Fibroblast of the aortic adventitia (primary cell): Measurements from ENCODE around the gene FAM216B. TPM values are rescaled to one million over a fixed set of nuclear protein-coding genes. Genes with fewer than 3 reads are reported as not detected.
A peak's percentile ranks its signal among the peaks of the same experiment; 100 is the strongest.

Experiments used
- DNase-seq: peaks from one replicate; pipeline ENCODE4 v3.0.0-alpha.2; 2010; ENCODE audit warnings: low read depth
- H3K4me3 ChIP-seq: 2 replicates; pipeline ENCODE4 v1.5.1; 2011; ENCODE audit warnings: low read depth, mild to moderate bottlenecking, control low read depth, low read length, moderate library complexity
- total RNA-seq: library from RNA; depleted of rRNA; stranded (reverse); fragments of >200 nt; gene quantifications from 2 replicates; pipeline ENCODE4 v1.2.3, GENCODE V29; 2012; ENCODE audit warnings: low replicate concordance
- TF ChIP-seq, protein P1 (sequence below): IDR thresholded peaks from 2 replicates; pipeline ENCODE4 v1.5.1; 2011; ENCODE audit warnings: mild to moderate bottlenecking, low read length, control low read depth, inconsistent platforms; ENCODE audit not compliant: insufficient read depth

FAM216B gene
- total RNA-seq, 1 donor = not detected

DNA sequence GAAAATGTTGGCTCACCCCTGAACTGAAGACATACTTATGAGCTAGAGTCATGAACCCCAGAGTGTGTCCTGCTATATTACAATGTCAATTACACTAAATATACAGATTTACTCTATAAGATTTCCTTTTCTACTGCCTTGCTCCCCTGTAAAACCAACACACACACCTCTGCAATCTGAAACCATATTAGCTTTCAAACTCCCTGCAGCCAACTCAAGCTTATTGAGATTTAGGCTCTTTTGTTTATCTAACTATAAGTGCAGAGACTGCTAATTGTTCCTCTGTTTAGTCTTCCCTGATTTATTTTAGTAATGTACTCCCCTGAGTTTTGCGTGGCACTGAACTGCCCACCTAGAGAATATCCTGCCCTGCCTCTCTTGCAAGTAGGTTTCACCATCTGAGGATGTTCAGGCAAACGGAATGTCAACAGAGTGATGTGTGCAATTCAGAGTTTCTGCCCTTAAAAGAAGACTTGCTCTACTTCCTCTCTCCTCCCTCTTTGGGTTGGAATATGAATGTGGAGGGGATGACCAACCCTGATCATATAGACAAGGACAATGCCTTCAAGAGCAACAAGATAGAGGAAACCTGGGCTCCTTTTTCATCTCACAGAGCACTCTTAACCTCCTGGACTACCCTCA is 22.3 kb downstream of the FAM216B start:
- H3K4me3 ChIP-seq = no peak overlapping the region
- TF ChIP-seq, protein P1, sequence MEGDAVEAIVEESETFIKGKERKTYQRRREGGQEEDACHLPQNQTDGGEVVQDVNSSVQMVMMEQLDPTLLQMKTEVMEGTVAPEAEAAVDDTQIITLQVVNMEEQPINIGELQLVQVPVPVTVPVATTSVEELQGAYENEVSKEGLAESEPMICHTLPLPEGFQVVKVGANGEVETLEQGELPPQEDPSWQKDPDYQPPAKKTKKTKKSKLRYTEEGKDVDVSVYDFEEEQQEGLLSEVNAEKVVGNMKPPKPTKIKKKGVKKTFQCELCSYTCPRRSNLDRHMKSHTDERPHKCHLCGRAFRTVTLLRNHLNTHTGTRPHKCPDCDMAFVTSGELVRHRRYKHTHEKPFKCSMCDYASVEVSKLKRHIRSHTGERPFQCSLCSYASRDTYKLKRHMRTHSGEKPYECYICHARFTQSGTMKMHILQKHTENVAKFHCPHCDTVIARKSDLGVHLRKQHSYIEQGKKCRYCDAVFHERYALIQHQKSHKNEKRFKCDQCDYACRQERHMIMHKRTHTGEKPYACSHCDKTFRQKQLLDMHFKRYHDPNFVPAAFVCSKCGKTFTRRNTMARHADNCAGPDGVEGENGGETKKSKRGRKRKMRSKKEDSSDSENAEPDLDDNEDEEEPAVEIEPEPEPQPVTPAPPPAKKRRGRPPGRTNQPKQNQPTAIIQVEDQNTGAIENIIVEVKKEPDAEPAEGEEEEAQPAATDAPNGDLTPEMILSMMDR = no peak
- peak; percentile 27 for DNase-seq

DNA sequence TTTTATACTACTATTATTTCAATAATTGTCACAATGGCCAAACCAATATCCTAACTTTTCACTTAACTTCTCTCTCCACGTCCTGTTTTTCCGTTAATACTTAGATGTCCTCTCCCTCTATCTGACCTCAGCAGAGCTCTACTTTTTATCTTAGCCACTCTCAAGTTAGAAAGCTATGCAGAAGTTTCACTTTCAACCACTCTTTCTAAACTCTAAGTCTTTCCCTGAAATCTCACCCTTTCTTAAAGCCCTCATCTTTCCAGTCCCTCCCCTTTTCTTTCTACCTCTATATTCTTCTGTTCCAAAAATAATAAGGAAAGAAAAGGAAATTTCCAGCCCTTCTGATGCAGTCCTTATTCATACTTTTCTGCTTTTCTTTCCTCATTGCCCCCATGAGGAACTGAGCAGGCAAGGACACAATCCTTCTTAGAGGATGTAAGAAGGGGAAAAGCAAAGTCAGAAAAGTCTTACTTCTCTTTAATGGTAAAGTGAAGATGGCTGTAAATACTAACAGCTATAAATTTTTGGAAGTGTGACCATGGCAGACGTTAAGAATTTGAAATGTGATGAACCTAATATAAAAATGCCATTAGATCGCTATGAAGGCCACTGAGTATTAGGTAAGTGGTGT is 23.0 kb downstream of the FAM216B start:
- no peak overlapping the region for H3K4me3 ChIP-seq
- DNase-seq = peak; percentile 11
- TF ChIP-seq, protein P1 = no peak

DNA sequence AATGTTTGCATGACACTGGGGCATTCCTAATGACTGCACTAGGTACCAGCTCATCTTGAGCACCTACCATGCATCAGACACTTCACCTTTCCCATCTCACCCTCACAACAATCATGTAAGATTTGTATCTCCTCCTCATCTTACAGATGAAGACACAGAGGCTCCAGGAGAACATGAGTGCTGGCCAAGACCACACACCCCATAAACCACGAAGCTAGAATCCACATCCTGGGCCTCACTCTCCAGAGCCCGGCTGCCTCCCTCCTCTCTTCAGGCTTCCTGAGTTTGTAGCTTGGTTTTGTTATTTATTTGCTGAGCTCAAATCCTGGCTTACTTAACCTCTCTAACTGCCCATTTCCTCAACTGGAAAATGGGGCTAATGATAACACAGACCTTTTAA is 25.9 kb downstream of the FAM216B start:
- TF ChIP-seq, protein P1 = no peak
- H3K4me3 ChIP-seq = no peak overlapping the region
- DNase-seq = no peak

DNA sequence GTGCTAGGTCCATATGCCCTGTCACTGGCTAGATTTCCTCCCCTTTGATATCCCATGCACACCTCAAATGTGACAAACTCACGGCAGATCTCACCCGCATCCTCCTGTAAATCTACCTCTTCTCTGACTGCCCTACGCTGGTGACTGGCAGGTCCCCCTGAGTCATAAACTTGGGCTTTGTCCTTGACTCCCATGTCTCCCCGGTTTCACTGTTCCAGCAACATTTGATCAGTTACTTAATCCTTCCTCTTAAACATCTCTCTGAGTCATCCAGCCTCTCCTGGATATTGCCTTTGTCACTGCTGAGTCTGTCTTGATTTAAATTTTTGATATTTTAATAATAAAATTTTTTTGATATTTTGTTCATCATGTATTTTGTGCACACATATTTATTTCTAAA is 26.5 kb downstream of the FAM216B start:
- peak; percentile 26 for DNase-seq
- no peak overlapping the region for H3K4me3 ChIP-seq

DNA sequence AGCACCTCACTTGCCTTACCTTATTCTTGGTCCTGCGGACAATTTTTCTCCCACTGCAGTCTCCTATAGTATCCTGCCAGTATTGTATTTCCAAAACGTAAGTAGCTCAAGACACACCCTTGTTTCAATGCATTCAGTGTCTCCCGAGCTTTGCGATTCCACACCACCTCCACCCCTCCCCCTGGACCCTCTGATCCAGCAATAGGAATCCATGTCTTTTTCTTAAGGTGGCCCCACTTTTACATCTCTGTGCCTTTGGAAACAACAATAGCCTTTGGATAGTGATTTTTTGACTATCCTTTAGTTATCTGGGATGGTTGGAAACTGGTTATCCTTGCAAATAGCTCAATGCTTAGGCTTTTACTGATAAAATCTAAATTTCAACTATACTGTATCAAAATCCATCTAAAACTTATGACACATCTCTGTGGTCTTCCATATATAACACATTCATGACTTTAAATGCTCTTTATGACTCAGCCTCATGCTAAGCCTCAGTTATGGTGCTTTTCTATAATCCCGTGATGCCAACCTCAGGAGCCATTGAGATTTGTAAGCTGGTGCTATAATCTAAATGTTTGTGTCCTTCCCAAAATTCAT is 27.1 kb downstream of the FAM216B start:
- H3K4me3 ChIP-seq = no peak overlapping the region
- DNase-seq = no peak
- TF ChIP-seq, protein P1 = no peak

More for the DNA sequence above, 26.5 kb downstream of the FAM216B start:
- TF ChIP-seq, protein P1 = no peak

GRCh38 chr13:42812316-42812715 is 30.9 kb downstream of the FAM216B start:
- peak; percentile 58 for DNase-seq
- no peak overlapping the region for H3K4me3 ChIP-seq
- TF ChIP-seq, protein P1 = no peak
